Liver (tissue), 3 donors: ENCODE results near the gene IGFBP1.
"Not testable (repeated sequence)": the region's sequence is repeated elsewhere in the genome, so short reads cannot be mapped to it uniquely, and the experiment has no call there.

Experiments used
- EGR1 ChIP-seq, 2 donors: IDR thresholded peaks; 2 replicates each; pipeline ENCODE4 v1.6.1; 2016 to 2018; ENCODE audit warnings: antibody characterized with exemption in 2 of 2, low read depth in 2 of 2
- GABPA ChIP-seq, 2 donors: IDR thresholded peaks in 1 of 2; conservative IDR thresholded peaks in 1 of 2; 2 replicates each; pipeline ENCODE4 v1.6.1; 2016; ENCODE audit warnings: antibody characterized with exemption in 2 of 2, mild to moderate bottlenecking in 1 of 2, moderate library complexity in 1 of 2
- HNF4G ChIP-seq: IDR thresholded peaks from 2 replicates; pipeline ENCODE4 v1.6.1; 2016; ENCODE audit warnings: antibody characterized with exemption
- JUND ChIP-seq, 2 donors: IDR thresholded peaks; 2 replicates each; pipeline ENCODE4 v1.6.1; 2016; ENCODE audit warnings: antibody characterized with exemption in 2 of 2
- RAD21 ChIP-seq, 2 donors: IDR thresholded peaks; 2 replicates each; pipeline ENCODE4 v1.6.1; 2016; ENCODE audit warnings: antibody characterized with exemption in 2 of 2, mild to moderate bottlenecking in 2 of 2
- SP1 ChIP-seq: IDR thresholded peaks from 2 replicates; pipeline ENCODE4 v1.6.1; 2018; ENCODE audit warnings: antibody characterized with exemption, mild to moderate bottlenecking
- TAF1 ChIP-seq: conservative IDR thresholded peaks from 2 replicates; pipeline ENCODE4 v1.6.1; 2016; ENCODE audit warnings: antibody characterized with exemption, mild to moderate bottlenecking
- TF ChIP-seq, protein P1 (sequence below): fragments of 150-350 bp; IDR thresholded peaks from 2 replicates; pipeline ENCODE4 v1.5.1; 2017; ENCODE audit warnings: improper control_type of control experiment, low read depth, low read length; ENCODE audit not compliant: missing input control
- TF ChIP-seq, protein P2 (sequence below): IDR thresholded peaks from 2 replicates; pipeline ENCODE4 v1.6.1; 2016; ENCODE audit warnings: antibody characterized with exemption
- TF ChIP-seq, protein P3 (sequence below): IDR thresholded peaks from 2 replicates; pipeline ENCODE4 v1.6.1; 2016; ENCODE audit warnings: antibody characterized with exemption
- TF ChIP-seq, protein P4 (sequence below): IDR thresholded peaks from 2 replicates; pipeline ENCODE4 v1.6.1; 2016; ENCODE audit warnings: antibody characterized with exemption, mild to moderate bottlenecking
- TF ChIP-seq, protein P5 (sequence below): IDR thresholded peaks from 2 replicates; pipeline ENCODE4 v1.6.1; 2016; ENCODE audit warnings: antibody characterized with exemption
- donor health status: healthy.
- donor health status: healthy.

DNA sequence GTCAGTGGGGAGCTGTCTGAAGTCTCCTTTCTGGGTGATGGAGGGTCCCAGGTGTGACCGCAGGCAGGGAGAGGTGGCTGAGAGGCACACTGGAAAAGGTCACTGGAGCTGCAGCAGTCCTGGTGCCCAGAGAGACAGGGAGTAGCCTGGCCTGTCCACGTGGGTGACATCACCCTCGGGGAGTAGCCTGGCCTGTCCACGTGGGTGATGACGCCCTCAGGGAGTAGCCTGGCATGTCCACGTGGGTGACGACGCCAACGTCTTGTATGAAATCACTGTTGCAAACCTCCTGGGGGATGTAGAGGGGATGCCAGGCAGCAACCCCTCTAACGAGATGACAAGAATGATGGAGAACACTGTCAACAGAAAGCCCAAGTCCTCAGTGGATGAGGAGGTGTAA is 35.3 kb upstream of the IGFBP1 start:
- TF ChIP-seq, protein P1, sequence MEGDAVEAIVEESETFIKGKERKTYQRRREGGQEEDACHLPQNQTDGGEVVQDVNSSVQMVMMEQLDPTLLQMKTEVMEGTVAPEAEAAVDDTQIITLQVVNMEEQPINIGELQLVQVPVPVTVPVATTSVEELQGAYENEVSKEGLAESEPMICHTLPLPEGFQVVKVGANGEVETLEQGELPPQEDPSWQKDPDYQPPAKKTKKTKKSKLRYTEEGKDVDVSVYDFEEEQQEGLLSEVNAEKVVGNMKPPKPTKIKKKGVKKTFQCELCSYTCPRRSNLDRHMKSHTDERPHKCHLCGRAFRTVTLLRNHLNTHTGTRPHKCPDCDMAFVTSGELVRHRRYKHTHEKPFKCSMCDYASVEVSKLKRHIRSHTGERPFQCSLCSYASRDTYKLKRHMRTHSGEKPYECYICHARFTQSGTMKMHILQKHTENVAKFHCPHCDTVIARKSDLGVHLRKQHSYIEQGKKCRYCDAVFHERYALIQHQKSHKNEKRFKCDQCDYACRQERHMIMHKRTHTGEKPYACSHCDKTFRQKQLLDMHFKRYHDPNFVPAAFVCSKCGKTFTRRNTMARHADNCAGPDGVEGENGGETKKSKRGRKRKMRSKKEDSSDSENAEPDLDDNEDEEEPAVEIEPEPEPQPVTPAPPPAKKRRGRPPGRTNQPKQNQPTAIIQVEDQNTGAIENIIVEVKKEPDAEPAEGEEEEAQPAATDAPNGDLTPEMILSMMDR: not testable (repeated sequence)
- TF ChIP-seq SP1; RAD21 (IDR thresholded peaks at IDR 0.05); HNF4G; JUND (IDR thresholded peaks at IDR 0.05); GABPA (IDR thresholded peaks at IDR 0.05 in 1 of 2, conservative IDR thresholded peaks at IDR 0.05 in 1 of 2); EGR1 (IDR thresholded peaks at IDR 0.05; ENCODE audit: low read depth in 2 of 2); TAF1: not testable (repeated sequence)
- TF ChIP-seq, protein P2, sequence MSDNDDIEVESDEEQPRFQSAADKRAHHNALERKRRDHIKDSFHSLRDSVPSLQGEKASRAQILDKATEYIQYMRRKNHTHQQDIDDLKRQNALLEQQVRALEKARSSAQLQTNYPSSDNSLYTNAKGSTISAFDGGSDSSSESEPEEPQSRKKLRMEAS: not testable (repeated sequence)
- TF ChIP-seq, protein P3, sequence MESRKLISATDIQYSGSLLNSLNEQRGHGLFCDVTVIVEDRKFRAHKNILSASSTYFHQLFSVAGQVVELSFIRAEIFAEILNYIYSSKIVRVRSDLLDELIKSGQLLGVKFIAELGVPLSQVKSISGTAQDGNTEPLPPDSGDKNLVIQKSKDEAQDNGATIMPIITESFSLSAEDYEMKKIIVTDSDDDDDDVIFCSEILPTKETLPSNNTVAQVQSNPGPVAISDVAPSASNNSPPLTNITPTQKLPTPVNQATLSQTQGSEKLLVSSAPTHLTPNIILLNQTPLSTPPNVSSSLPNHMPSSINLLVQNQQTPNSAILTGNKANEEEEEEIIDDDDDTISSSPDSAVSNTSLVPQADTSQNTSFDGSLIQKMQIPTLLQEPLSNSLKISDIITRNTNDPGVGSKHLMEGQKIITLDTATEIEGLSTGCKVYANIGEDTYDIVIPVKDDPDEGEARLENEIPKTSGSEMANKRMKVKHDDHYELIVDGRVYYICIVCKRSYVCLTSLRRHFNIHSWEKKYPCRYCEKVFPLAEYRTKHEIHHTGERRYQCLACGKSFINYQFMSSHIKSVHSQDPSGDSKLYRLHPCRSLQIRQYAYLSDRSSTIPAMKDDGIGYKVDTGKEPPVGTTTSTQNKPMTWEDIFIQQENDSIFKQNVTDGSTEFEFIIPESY: not testable (repeated sequence)
- TF ChIP-seq, protein P4, sequence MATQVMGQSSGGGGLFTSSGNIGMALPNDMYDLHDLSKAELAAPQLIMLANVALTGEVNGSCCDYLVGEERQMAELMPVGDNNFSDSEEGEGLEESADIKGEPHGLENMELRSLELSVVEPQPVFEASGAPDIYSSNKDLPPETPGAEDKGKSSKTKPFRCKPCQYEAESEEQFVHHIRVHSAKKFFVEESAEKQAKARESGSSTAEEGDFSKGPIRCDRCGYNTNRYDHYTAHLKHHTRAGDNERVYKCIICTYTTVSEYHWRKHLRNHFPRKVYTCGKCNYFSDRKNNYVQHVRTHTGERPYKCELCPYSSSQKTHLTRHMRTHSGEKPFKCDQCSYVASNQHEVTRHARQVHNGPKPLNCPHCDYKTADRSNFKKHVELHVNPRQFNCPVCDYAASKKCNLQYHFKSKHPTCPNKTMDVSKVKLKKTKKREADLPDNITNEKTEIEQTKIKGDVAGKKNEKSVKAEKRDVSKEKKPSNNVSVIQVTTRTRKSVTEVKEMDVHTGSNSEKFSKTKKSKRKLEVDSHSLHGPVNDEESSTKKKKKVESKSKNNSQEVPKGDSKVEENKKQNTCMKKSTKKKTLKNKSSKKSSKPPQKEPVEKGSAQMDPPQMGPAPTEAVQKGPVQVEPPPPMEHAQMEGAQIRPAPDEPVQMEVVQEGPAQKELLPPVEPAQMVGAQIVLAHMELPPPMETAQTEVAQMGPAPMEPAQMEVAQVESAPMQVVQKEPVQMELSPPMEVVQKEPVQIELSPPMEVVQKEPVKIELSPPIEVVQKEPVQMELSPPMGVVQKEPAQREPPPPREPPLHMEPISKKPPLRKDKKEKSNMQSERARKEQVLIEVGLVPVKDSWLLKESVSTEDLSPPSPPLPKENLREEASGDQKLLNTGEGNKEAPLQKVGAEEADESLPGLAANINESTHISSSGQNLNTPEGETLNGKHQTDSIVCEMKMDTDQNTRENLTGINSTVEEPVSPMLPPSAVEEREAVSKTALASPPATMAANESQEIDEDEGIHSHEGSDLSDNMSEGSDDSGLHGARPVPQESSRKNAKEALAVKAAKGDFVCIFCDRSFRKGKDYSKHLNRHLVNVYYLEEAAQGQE: not testable (repeated sequence)
- TF ChIP-seq, protein P5, sequence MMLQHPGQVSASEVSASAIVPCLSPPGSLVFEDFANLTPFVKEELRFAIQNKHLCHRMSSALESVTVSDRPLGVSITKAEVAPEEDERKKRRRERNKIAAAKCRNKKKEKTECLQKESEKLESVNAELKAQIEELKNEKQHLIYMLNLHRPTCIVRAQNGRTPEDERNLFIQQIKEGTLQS: not testable (repeated sequence)
